GM13976 (cell line): ENCODE results near the gene CCDC85C.

Experiments used
- DNase-seq: peaks from one replicate; pipeline ENCODE4 v3.0.0; 2012; ENCODE audit warnings: low spot score
- in situ Hi-C: fragments of 300-500 bp; cut with MboI; formaldehyde crosslinking; loops from one replicate; pipeline ENCODE4 v1.12.0; 2022; ENCODE audit warnings: low sequenced_read_pairs, mixed read lengths, inconsistent platforms; ENCODE audit not compliant: unreplicated experiment
- TF ChIP-seq, protein P1 (sequence below): IDR thresholded peaks from 2 replicates; pipeline ENCODE4 v1.5.1; 2012; ENCODE audit warnings: borderline replicate concordance, mild to moderate bottlenecking; ENCODE audit not compliant: insufficient read depth; ENCODE audit errors: extremely low read depth, missing control alignments, control extremely low read depth

The CCDC85C gene

DNA sequence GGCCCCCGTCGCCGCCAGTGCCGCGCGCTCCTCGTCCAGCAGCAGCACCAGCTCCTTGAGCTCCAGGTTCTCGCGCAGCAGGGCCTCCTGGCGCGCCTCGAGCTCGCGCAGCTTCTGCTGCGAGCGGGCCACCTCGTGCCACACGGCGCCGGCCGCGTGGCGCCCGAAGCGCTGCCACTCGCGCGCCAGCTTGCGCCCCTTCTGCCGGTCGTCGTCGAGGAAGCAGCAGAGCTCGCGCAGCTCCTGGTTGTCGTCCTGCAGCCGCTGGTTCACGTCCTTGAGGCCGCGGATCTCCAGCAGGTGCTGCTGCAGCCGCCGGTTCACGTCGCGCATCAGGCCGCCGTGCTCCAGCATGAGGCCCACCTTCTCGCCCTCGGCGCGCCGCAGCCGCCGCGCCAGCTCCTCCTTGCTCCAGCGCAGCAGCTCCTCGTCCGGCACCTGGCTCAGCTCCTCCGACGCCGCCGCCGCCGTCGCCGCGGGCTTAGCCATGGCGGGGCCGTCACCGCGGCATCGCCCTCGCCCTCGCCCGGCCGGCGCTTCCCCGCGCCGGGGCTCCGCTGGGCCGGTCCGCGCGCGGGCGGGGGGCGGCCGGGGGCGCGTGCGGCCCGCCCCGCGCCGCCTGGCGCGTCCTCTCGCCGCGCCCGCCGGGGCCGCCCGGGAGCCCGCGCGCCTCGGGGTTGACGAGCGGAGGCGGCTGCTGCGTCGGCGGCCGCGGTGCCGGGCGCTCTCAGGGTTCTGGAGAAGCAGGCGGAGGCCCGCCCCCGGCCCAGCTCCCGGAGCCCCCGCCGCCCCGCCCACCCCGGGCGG is at the start of gene CCDC85C:
CCDC85C (minus strand) TSS at position 737 of the 807 bp plus-strand sequence; CDS start at position 489, 248 bp downstream.
- TF ChIP-seq, protein P1, sequence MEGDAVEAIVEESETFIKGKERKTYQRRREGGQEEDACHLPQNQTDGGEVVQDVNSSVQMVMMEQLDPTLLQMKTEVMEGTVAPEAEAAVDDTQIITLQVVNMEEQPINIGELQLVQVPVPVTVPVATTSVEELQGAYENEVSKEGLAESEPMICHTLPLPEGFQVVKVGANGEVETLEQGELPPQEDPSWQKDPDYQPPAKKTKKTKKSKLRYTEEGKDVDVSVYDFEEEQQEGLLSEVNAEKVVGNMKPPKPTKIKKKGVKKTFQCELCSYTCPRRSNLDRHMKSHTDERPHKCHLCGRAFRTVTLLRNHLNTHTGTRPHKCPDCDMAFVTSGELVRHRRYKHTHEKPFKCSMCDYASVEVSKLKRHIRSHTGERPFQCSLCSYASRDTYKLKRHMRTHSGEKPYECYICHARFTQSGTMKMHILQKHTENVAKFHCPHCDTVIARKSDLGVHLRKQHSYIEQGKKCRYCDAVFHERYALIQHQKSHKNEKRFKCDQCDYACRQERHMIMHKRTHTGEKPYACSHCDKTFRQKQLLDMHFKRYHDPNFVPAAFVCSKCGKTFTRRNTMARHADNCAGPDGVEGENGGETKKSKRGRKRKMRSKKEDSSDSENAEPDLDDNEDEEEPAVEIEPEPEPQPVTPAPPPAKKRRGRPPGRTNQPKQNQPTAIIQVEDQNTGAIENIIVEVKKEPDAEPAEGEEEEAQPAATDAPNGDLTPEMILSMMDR, result no peak
- in situ Hi-C loops, result no loop called here
- DNase-seq, result no peak

DNA sequence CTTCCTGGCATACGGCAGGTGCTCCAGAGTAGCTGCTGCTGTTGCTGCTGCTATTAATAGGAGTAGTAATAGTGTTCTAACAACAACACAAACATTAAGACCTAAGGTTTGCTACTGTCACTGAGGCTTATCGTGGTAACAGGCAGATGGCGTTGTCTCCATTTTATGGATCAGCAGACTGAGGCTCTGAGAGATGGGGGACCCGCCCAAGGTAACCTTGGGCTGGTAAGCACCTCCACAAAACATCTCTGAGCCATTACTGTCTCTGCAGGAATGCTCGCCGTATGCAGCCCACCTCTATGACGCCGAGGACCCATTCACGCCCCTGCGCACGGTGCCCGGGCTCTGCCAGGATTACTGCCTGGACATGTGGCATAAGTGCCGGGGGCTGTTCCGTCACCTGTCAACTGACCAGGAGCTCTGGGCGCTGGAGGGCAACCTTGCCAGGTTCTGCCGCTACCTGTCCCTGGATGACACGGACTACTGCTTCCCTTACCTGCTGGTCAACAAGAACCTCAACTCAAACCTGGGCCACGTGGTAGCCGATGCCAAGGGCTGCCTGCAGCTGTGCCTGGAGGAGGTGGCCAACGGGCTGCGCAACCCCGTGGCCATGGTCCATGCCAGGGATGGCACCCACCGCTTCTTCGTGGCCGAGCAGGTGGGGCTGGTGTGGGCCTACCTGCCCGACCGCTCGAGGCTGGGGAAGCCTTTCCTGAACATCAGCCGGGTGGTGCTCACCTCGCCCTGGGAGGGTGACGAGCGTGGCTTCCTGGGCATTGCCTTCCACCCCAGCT is 48.1 kb upstream of the CCDC85C start:
- no peak for DNase-seq
- in situ Hi-C loops, result no loop called here
- TF ChIP-seq, protein P1, result no peak

DNA sequence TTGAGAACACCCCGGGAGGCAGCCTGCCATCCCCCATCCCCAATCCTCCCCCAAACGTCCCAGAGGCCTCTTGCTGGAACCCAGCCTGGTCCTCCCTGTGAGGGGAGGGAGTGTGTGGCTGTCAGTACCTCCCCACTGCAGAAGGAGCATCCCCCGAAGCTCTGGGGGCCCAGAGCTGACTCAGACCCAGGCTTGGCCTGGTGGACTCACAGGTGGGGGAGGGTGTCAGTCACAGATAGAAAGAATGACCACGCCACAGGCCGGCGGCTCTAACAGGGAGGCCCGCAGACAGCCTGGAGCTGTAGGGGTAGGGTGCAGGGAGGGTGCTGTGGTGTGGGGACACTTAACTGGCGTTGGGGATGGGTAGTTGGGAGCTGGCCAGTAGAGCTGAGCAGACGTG is 46.2 kb upstream of the CCDC85C start:
- in situ Hi-C loops, result no loop called here
- DNase-seq, result no peak

DNA sequence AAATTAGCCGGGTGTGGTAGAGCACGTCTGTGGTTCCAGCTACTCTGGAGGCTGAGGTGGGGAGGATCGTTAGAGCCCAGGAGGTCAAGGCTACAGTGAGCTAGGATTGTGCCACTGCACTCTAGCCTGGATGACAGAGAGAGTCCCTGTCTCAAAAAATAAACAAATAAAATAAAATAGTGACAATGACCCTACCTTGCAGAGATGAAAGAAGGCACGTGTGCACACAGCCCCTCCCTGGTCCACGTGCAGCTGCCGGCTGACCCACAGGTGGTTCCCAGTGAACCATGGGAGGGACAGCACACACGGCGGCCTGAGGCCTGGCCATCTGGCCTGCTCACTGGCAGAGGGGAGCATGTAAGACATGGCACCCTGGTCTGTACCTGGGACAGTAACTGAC is 45.6 kb upstream of the CCDC85C start:
- TF ChIP-seq, protein P1, result no peak
- no peak for DNase-seq
- in situ Hi-C loops, result no loop called here

More for the DNA sequence above, 46.2 kb upstream of the CCDC85C start:
- TF ChIP-seq, protein P1, result no peak

DNA sequence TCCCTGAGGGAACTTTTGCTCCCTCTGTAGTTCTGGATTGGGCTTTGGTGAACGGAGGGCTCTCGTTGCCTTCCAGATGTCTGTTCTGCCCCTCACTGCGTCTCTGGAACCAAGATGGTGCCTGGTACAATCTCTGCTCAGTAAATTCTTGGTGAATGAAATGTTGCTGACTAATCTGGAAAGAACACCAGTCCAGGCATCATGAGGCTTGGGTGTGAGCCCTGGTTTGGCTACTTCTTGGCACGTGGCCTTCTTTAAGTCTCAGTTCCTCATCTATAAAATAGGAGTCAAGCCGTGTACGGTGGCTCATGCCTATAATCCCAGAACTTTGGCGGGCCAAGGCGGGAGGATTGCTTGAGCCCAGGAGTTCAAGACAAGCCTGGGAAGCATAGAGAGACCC is 45.2 kb upstream of the CCDC85C start:
- DNase-seq, result no peak
- TF ChIP-seq, protein P1, result no peak
- in situ Hi-C loops, result no loop called here

DNA sequence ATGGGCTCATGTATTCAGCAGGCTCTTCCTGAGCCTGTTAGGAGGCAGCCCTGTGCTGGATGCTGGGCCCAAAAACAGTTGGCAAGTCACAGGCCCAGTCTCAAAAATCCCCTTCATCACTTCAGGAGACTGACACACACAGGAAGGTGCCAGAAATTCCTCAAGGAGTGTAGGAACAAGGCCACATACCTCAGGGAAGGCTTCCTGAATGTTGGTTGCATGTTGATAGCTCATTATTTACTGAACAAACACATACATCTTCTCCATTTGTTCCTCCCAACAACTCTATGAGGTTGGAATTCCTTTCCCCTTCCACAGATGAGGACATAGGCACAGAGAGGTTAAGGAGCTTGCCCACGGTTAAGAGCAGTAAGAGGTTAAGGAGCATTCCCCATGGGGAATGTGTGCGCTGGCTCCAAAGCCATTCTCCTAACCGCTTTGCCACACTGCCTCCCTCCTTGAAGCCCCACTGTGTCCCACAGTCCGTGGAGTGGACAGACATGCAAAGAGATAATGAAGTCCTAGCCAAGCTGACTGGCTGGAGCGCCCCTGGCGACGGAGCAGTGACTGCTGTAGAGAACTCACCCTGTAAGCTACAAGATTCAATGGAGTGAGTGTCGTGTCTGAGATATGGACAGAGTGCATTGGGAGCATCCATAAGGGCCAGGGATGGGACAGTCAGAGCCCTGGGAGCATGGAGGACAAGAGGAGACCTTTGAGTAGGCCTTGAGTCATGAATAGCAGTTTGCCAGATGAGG is 44.2 kb upstream of the CCDC85C start:
- in situ Hi-C loops, result no loop called here
- TF ChIP-seq, protein P1, result no peak

More for the DNA sequence above, 44.2 kb upstream of the CCDC85C start:
- no peak for DNase-seq
